COLO668 (cell line): ENCODE measurements around the gene KIF26A.
"Not testable (repeated sequence)": the region's sequence is repeated elsewhere in the genome, so short reads cannot be mapped to it uniquely, and the experiment has no call there.

Source experiments
- DNase-seq: peaks from one replicate; lab custom pipeline; 2025; ENCODE audit not compliant: unreplicated experiment; lab: John Stamatoyannopoulos, UW

The KIF26A gene

DNA sequence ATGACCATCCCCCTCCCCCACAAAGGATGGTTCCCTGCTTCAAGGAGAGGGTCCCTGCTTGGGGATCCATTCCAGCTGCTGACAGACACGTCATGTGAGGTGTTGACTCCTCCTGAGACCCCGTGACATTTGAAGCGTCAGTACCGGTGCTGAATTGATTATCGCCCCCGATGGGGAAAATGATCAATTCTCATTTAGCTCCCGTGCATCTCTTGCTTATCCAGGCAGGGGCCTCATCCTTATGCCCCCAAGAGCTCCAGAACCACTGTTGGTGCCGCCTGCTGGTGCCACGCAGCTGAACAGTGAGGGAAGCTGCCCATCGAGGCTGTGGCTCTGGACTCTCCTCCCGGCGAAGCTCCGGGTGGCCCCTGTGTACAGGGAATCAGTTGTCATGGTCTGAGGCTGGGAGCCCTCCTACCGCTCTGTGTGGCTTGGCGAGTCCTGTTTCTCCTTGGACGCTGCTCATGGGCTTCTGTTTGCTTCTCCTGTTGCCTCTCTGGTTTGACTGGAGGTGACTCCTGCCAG, 4.6 kb downstream of the KIF26A start:
- no peak for DNase-seq

DNA sequence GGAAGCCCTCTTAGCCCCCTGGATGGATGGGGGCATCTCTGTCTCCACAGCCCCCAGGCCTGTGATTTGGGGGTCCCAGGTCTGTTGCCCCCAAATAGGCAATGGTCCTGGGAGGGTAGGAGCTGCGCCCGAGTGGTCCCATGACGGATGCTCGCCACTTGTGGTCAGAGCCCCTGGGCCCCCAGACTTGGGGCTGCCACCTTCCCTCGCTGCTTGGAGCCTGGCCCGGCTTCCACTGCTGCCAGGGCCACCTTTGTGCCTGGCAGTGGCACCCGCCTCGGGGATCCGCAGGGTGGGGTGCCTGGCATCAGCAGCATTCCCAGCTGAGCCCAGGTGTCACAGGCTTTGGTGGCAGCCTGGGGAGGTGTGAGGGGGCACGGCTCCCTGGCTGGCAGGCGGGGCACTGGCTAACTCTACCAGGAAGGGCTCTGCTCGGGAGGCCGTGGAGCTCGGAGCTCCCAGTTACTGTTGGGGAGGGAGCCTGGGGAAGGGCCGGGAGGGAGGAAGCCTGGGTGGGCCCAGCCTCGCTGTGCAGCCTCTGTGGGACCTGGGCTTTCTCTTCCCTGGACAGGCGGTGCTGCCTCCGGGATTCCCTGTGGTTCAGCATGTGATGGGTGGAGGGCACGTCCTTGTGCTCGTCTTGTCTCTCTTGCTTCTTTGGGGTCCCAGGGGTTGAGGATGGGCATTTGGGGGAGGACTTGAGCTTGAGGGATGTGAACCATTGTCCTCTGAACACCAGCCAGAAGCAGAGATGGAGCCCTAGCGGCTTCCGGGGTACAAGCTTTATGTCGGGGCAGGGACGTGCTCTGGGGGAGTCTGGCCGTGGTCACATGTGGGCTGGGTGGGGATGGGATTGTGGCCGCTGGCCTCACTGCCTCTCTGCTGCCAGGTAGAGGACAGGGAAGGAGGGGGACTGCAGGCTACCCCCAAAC, 5.4 kb downstream of the KIF26A start:
- no peak for DNase-seq

DNA sequence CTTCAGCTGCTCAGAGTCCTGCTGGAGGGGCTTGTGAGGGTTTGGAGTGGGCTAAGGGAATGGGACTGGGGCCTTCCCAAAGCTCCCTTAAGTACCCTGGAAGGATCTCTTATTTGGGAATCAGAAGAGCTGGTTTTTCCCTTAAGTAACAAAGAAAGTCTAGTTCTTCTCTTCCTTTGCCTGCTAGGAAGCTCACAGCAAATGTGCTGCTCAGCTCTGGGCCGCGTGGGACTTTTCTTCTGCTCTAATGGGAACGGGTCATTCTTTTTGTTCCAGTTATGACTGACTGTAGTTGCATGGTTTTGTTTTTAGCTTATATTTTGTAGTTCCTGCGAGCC, 6.0 kb downstream of the KIF26A start:
- no peak for DNase-seq

GRCh38 chr14:104144911-104145825, 6.8 kb downstream of the KIF26A start:
- DNase-seq, result no peak

GRCh38 chr14:104145826-104146601, 7.6 kb downstream of the KIF26A start:
- no peak for DNase-seq

DNA sequence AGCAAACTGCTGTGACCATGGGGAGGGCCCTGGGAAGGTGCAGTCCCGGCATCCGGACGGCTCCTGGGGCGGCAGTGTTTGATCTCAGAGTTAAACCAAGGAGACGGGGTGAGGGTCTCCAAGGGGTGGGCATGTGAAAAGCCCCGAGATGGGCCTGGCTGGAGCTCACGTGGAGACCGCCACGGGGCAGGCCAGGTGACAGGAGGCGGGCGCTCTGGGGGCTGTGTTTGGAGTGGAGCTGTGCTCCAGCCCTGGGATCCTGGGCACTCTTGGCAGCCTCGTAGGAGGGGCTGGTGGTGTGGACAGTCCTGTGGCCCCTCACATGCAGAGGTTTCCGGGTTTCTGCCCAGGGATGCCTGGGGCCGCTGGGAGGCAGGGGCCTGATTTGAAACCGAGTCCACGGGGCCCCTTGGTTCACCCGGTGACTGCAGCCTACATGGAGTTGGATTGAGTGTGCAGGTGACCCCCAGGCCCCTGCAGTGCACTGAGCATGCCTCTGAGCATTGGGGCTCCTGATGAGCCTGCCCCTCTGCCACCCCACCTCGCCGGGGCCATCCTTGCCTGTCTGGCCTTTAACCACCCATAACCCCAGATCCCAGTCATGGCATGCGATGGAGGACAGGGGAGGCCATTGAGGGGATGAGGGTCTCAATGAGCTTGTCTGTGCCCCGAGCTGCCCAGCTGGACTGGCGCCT, 8.4 kb downstream of the KIF26A start:
- no peak for DNase-seq

DNA sequence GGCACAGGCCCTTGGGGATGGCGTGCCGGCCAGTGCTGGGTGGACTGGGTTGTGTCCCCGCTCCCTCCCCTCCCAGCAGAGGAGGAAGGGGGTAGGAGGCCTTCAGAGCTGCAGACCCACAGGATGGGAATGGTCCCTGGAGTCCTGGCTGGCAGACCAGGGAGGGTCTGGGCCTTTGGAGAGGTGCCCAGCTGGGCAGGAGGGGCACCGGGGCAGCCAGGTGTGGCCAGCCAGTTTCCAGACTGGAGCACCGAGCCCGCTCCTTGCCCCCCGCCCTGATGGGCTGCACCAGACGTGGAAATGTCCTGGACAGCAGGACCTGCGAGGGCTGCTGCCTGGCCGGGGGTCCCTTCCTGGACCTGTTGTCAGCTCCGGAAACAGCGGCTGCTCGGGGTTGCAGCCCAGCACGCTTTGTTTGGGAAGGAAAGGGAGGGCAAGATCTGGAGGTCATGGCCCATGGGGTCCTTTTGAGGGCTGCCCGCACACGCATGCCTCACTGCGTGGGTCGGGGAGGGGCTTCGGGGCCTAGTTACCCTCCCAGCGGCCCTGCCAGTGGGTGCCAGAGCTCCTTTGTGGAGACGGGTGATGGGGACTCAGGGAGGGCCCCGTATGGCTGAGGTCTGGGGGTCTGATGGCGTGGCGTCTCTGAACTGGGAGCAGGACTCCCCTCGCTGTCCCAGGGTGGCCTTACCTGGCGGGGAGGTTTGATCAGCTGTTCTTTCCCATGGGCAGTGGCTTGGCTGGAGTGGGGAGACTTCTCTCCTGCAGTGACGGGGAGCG, 9.1 kb downstream of the KIF26A start:
- no peak for DNase-seq

DNA sequence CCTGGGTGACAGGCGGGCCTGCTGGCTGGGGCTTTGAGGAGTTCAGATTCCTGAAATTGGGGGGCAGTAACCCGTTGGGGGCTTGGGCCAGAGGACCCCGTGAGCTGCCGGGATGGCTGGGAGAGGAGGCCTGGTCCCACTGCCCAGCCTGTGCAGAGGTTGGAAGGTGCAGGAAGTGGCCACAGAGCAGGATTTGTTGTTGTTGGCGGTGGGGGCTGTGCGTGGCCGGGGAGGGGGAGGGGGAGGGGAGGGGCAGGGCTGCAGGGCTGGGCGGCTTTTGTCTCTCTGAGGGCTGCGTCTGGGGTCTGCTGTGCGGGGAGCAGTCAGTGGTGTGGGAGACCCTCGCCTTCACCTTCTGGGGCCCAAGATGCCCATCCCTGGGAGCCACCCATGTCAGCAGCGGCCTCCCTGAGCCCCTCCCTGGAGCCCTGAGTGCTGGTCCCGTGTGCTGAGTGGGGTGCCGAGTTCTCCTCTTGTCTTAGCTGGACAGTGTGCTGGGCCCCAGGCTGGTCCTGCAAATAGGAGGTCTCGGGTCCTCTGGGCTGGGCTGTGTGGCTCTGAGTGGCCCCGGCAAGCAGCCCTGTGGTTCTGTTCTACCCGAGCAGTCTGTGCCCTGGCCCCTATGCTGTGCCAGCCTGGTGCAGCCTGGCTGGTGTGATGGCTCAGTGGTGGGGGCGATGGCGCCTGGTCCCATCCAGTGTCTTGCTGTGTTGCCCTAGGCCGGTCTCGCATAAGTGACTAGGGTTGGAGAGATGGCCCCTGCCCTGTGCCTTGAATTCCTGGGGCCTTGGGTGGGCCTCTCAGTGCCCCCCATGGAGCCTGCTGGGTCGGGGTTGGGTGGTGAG, 10.3 kb downstream of the KIF26A start:
- no peak for DNase-seq

DNA sequence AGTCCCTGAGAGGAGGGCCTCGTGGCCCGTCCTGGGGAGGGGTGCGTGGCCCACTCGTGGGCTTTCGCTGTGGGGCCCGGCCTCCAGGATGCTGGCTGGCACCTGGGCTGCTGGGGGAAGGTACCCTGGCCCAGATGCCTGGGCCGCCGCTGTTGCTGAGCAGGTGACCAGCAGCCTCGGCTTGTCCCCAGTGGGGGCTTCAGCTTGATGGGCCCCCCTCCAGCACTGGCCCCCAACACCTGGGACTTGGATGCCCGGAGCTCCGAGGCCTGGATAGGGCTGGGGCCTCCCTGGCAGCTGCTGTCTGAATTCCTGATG, 10.8 kb downstream of the KIF26A start:
- DNase-seq, result no peak

GRCh38 chr14:104149617-104150135, 11.3 kb downstream of the KIF26A start:
- no peak for DNase-seq

- DNase-seq, result no peak
Measured at GRCh38 chr14:104150136-104151025, 12.0 kb downstream of the KIF26A start.

GRCh38 chr14:104151026-104151381, 12.6 kb downstream of the KIF26A start:
- no peak for DNase-seq

DNA sequence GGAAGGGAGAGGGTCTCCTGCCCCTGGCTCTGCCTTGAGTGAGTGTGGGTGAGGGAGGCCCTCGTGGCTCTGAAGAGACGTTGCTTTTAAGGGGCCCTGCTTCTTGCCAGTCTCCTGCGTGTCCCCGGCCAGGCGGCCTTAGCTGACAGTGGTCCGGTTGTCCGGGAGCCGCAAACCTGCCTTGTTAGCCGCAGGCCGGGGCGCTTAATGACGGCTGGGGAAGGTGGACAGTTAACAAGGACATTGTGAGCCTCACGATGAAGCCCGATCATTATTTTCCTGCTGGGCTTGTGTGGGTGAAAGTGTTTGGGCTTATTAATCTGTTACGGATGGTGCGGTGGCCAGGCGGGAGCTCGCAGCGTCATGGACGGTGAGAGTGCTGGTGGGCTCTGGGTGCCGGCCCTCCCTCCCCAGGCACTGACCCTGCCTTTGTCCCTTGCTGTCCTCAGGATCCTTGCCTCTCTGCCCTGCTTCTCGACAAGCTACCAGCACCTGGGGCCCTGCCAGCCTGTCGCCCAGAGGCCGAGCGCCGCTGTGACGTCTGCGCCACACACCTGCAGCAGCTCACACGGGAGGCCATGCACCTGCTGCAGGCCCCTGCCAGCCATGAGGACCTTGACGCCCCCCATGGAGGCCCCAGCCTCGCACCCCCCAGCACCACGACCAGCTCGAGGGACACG, 13.3 kb downstream of the KIF26A start:
- no peak for DNase-seq

- no peak for DNase-seq
Measured at GRCh38 chr14:104152246-104152575, 13.8 kb downstream of the KIF26A start.

DNA sequence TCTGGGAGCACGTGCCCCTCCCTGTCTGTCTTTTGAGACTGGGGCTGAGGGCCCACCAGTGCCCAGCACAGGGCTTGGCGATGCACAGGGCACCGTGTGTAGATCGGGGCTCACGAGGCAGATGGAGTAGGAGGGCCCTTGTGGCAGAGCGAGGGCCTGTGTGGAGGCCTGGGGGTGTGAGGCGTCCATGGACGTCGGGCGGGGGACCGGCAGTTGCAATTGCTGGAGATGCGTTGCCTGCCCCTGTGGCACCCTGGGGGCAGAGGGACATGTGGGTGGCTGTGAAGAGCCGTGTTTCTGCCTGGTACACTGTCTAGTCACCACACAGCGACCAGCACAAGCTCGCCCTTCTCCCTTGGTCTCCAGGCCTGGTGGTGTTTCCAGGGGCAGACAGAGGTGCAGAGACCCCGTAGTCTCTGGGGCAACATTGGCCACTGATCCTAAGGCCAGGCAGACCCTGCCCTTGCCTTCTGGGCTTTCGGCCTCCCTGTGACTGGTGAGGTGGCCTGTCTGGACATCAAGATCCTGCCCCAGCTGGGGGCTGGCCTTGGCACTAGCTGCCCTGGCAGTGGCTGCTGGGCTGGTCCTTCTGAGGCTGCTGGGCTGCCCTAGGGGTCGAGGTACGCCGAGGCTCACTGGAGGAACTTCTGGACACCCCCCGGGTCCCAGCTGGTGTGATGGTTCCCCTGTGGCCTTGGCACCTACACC, 14.5 kb downstream of the KIF26A start:
- no peak for DNase-seq

DNA sequence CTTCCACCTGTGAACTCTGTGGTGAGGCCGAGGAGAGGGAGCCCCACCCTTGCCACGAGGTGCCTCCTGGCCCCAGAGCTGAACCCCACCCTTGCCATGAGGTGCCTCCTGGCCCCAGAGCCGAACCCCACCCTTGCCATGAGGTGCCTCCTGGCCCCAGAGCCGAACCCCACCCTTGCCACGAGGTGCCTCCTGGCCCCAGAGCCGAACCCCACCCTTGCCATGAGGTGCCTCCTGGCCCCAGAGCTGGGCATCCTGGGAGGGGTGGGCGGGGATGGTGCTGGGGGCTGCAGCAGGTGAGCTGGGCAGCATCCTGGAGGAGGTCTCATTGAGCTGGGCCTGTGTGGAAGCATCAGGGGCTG, 15.0 kb downstream of the KIF26A start:
- DNase-seq, result not testable (repeated sequence)

GRCh38 chr14:104154246-104154645, 15.9 kb downstream of the KIF26A start:
- no peak for DNase-seq
